HepG2 (cell line): ENCODE results near the gene YIPF2. TPM values are rescaled to one million over a fixed set of nuclear protein-coding genes. Genes with fewer than 3 reads are reported as not detected.
A peak's percentile ranks its signal among the peaks of the same experiment; 100 is the strongest.

Experiments
- GABPA ChIP-seq, 2 experiments: IDR thresholded peaks; 2 replicates each; pipeline ENCODE4 v1.6.1; 2011 to 2016; ENCODE audit warnings: low read depth in 2 of 2, low read length in 1 of 2, missing biosample characterization in 1 of 2, missing genetic modification characterization in 1 of 2
- KDM5B ChIP-seq: sonication (generic); formaldehyde crosslinking; IDR thresholded peaks from 2 replicates; pipeline ENCODE4 v1.4.0; 2020; ENCODE audit warnings: missing genetic modification reagents, mild to moderate bottlenecking, borderline replicate concordance
- PITX1 ChIP-seq: sonication (generic); formaldehyde crosslinking; IDR thresholded peaks from 2 replicates; pipeline ENCODE4 v1.5.1; 2020; ENCODE audit warnings: mild to moderate bottlenecking, missing genetic modification reagents
- RBFOX2 ChIP-seq: fragments of 200-400 bp; formaldehyde crosslinking; IDR thresholded peaks from 2 replicates; pipeline ENCODE4 v1.6.1; 2017; ENCODE audit warnings: low read depth, mild to moderate bottlenecking, low read length
- STAG1 ChIP-seq: sonication (generic); formaldehyde crosslinking; IDR thresholded peaks from 2 replicates; pipeline ENCODE4 v1.4.0; 2020; ENCODE audit warnings: missing genetic modification reagents
- STAT5B ChIP-seq: sonication (generic); formaldehyde crosslinking; IDR thresholded peaks from 2 replicates; pipeline ENCODE4 v1.4.0; 2020; ENCODE audit warnings: missing genetic modification reagents
- STAT6 ChIP-seq: sonication (generic); formaldehyde crosslinking; IDR thresholded peaks from 2 replicates; pipeline ENCODE4 v1.4.0; 2020; ENCODE audit warnings: missing genetic modification reagents, mild to moderate bottlenecking, borderline replicate concordance
- ZFP36L1 ChIP-seq: sonication (generic); formaldehyde crosslinking; IDR thresholded peaks from 2 replicates; pipeline ENCODE4 v1.8.0; 2022; ENCODE audit warnings: mild to moderate bottlenecking, missing genetic modification reagents, moderate library complexity
- ZNF672 ChIP-seq: sonication (generic); formaldehyde crosslinking; IDR thresholded peaks from 2 replicates; pipeline ENCODE4 v1.8.1; 2022; ENCODE audit warnings: missing genetic modification reagents
- polyA plus RNA-seq, 8 experiments: library from polyadenylated mRNA; depleted of rRNA in 3 of 8; stranded (reverse) in 7 of 8; unstranded in 1 of 8; fragments of >200 nt; fragmentation: Illumina TruSeq in 4 of 8; extraction: Trizol in 4 of 8; gene quantifications; 2 replicates each; pipeline versions ENCODE4 v1.2.1 to v1.2.3, GENCODE V29; 2011 to 2016; ENCODE audit warnings: low read depth in 4 of 8, missing spikeins in 1 of 8, mixed read lengths in 1 of 8; ENCODE audit not compliant: insufficient read depth in 1 of 8
- total RNA-seq, 5 experiments: library from RNA; depleted of rRNA; stranded (reverse); fragments of >200 nt; fragmentation: Illumina TruSeq; extraction: Trizol; gene quantifications; 2 replicates each; pipeline ENCODE4 v1.2.3, GENCODE V29; 2016; ENCODE audit warnings: low read depth in 1 of 5
- TF ChIP-seq, protein P1 (sequence below): sonication (generic); formaldehyde crosslinking; conservative IDR thresholded peaks from 2 replicates; pipeline ENCODE4 v1.8.0; 2022; ENCODE audit warnings: mild to moderate bottlenecking, moderate library complexity, missing genetic modification reagents
- TF ChIP-seq, protein P2 (sequence below): IDR thresholded peaks from 2 replicates; pipeline ENCODE4 v1.6.1; 2016; ENCODE audit warnings: missing compliant biosample characterization, missing genetic modification reagents, borderline replicate concordance
- TF ChIP-seq, protein P3 (sequence below): IDR thresholded peaks from 2 replicates; pipeline ENCODE4 v1.6.1; 2016; ENCODE audit warnings: low read depth, borderline replicate concordance
- TF ChIP-seq, protein P4 (sequence below): sonication (generic); formaldehyde crosslinking; IDR thresholded peaks from 2 replicates; pipeline ENCODE4 v1.4.0; 2020; ENCODE audit warnings: mild to moderate bottlenecking, missing genetic modification reagents, borderline replicate concordance
- TF ChIP-seq, protein P5 (sequence below): sonication (generic); formaldehyde crosslinking; conservative IDR thresholded peaks from 2 replicates; pipeline ENCODE4 v1.5.0; 2020; ENCODE audit warnings: missing genetic modification reagents

The YIPF2 gene
- total and polyA plus RNA-seq, 2 of the 13 experiments (the other 11 are each of a cell fraction or from before 2014, with no cell fraction given), result 37.3 to 53.2 TPM

GRCh38 chr19:10928563-10929401 is at the start of gene YIPF2, which contains the start of gene TIMM29 (continued):
- TF ChIP-seq STAT6 (CRISPR knock-in tag) (peak; percentile 53; the same call in 1 of the 2 replicates), RBFOX2 (peak; percentile 90), ZFP36L1 (CRISPR knock-in tag) (peak; percentile 89; the same call in 1 of the 2 replicates), KDM5B (peak; percentile 86), STAG1 (CRISPR knock-in tag) (no peak), STAT5B (CRISPR knock-in tag) (peak; percentile 78; the same call in 1 of the 2 replicates), GABPA (IDR thresholded peaks at IDR 0.05; ENCODE audit: low read depth, low read length) (peak; percentile 96), GABPA (CRISPR knock-in tag; IDR thresholded peaks at IDR 0.05; ENCODE audit: low read depth) (peak; percentile 98), PITX1 (CRISPR knock-in tag) (no peak), ZNF672 (CRISPR knock-in tag) (no peak)
- TF ChIP-seq, protein P1, sequence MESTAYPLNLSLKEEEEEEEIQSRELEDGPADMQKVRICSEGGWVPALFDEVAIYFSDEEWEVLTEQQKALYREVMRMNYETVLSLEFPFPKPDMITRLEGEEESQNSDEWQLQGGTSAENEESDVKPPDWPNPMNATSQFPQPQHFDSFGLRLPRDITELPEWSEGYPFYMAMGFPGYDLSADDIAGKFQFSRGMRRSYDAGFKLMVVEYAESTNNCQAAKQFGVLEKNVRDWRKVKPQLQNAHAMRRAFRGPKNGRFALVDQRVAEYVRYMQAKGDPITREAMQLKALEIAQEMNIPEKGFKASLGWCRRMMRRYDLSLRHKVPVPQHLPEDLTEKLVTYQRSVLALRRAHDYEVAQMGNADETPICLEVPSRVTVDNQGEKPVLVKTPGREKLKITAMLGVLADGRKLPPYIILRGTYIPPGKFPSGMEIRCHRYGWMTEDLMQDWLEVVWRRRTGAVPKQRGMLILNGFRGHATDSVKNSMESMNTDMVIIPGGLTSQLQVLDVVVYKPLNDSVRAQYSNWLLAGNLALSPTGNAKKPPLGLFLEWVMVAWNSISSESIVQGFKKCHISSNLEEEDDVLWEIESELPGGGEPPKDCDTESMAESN (CRISPR knock-in tag), result peak; percentile 85
- TF ChIP-seq, protein P2, sequence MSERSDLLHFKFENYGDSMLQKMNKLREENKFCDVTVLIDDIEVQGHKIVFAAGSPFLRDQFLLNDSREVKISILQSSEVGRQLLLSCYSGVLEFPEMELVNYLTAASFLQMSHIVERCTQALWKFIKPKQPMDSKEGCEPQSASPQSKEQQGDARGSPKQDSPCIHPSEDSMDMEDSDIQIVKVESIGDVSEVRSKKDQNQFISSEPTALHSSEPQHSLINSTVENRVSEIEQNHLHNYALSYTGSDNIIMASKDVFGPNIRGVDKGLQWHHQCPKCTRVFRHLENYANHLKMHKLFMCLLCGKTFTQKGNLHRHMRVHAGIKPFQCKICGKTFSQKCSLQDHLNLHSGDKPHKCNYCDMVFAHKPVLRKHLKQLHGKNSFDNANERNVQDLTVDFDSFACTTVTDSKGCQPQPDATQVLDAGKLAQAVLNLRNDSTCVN (CRISPR knock-in tag), result 0 out of 2 replicates have a peak, but pooled peaks have one; percentile 39
- TF ChIP-seq, protein P3, sequence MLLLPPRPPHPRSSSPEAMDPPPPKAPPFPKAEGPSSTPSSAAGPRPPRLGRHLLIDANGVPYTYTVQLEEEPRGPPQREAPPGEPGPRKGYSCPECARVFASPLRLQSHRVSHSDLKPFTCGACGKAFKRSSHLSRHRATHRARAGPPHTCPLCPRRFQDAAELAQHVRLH (CRISPR knock-in tag), result peak; percentile 73; the same call in 1 of the 2 replicates
- TF ChIP-seq, protein P4, sequence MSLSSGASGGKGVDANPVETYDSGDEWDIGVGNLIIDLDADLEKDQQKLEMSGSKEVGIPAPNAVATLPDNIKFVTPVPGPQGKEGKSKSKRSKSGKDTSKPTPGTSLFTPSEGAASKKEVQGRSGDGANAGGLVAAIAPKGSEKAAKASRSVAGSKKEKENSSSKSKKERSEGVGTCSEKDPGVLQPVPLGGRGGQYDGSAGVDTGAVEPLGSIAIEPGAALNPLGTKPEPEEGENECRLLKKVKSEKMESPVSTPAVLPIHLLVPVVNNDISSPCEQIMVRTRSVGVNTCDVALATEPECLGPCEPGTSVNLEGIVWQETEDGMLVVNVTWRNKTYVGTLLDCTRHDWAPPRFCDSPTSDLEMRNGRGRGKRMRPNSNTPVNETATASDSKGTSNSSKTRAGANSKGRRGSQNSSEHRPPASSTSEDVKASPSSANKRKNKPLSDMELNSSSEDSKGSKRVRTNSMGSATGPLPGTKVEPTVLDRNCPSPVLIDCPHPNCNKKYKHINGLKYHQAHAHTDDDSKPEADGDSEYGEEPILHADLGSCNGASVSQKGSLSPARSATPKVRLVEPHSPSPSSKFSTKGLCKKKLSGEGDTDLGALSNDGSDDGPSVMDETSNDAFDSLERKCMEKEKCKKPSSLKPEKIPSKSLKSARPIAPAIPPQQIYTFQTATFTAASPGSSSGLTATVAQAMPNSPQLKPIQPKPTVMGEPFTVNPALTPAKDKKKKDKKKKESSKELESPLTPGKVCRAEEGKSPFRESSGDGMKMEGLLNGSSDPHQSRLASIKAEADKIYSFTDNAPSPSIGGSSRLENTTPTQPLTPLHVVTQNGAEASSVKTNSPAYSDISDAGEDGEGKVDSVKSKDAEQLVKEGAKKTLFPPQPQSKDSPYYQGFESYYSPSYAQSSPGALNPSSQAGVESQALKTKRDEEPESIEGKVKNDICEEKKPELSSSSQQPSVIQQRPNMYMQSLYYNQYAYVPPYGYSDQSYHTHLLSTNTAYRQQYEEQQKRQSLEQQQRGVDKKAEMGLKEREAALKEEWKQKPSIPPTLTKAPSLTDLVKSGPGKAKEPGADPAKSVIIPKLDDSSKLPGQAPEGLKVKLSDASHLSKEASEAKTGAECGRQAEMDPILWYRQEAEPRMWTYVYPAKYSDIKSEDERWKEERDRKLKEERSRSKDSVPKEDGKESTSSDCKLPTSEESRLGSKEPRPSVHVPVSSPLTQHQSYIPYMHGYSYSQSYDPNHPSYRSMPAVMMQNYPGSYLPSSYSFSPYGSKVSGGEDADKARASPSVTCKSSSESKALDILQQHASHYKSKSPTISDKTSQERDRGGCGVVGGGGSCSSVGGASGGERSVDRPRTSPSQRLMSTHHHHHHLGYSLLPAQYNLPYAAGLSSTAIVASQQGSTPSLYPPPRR (CRISPR knock-in tag), result peak; percentile 53; the same call in 1 of the 2 replicates
- TF ChIP-seq, protein P5, sequence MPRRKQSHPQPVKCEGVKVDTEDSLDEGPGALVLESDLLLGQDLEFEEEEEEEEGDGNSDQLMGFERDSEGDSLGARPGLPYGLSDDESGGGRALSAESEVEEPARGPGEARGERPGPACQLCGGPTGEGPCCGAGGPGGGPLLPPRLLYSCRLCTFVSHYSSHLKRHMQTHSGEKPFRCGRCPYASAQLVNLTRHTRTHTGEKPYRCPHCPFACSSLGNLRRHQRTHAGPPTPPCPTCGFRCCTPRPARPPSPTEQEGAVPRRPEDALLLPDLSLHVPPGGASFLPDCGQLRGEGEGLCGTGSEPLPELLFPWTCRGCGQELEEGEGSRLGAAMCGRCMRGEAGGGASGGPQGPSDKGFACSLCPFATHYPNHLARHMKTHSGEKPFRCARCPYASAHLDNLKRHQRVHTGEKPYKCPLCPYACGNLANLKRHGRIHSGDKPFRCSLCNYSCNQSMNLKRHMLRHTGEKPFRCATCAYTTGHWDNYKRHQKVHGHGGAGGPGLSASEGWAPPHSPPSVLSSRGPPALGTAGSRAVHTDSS (CRISPR knock-in tag), result no peak
